GM23338 (cell line): ENCODE measurements around the gene UVSSA. TPM values are rescaled to one million over a fixed set of nuclear protein-coding genes. Genes with fewer than 3 reads are reported as not detected.
A peak's percentile ranks its signal among the peaks of the same experiment; 100 is the strongest.

ENCODE experiments used
- ATAC-seq: fragments of 200-7000 bp; cut with Tn5 transposase; 3 replicates; pipeline ENCODE4 v1.9.1; 2020
- DNase-seq: peaks from one replicate; pipeline ENCODE4 v3.0.0-alpha.2; 2015; ENCODE audit warnings: low spot score
- H2AFZ ChIP-seq: fragments of 200-600 bp; sonication (generic); 2 replicates; pipeline ENCODE4 v1.8.0; 2016; ENCODE audit warnings: antibody characterized with exemption, mild to moderate bottlenecking, moderate library complexity
- H3F3A ChIP-seq: fragments of 200-600 bp; sonication (generic); replicated peaks from 2 replicates; pipeline ENCODE4 v1.8.0; 2017; ENCODE audit warnings: antibody characterized with exemption, mixed run types, low read depth
- H3K27ac ChIP-seq: fragments of 200-600 bp; sonication (generic); 2 replicates; pipeline ENCODE4 v1.6.1; 2016; ENCODE audit warnings: low read depth
- H3K27me3 ChIP-seq: fragments of 200-600 bp; sonication (generic); 2 replicates; pipeline ENCODE4 v1.8.0; 2016; ENCODE audit warnings: mild to moderate bottlenecking, mixed run types, moderate library complexity; ENCODE audit not compliant: insufficient read depth
- H3K36me3 ChIP-seq: fragments of 200-600 bp; sonication (generic); 2 replicates; pipeline ENCODE4 v1.8.0; 2016; ENCODE audit warnings: mild to moderate bottlenecking; ENCODE audit not compliant: insufficient read depth
- H3K4me1 ChIP-seq: fragments of 200-600 bp; sonication (generic); 2 replicates; pipeline ENCODE4 v1.8.0; 2016; ENCODE audit warnings: mild to moderate bottlenecking, moderate library complexity; ENCODE audit not compliant: insufficient read depth
- H3K4me2 ChIP-seq: fragments of 200-600 bp; sonication (generic); 2 replicates; pipeline ENCODE4 v1.7.1; 2017; ENCODE audit warnings: mixed run types
- H3K4me3 ChIP-seq: fragments of 200-600 bp; sonication (generic); 2 replicates; pipeline ENCODE4 v1.6.1; 2016; ENCODE audit warnings: mixed run types
- H3K79me2 ChIP-seq: fragments of 200-600 bp; sonication (generic); replicated peaks from 2 replicates; pipeline ENCODE4 v1.8.0; 2017; ENCODE audit warnings: mild to moderate bottlenecking; ENCODE audit not compliant: insufficient read depth
- H3K9me2 ChIP-seq: fragments of 200-600 bp; sonication (generic); 2 replicates; pipeline ENCODE4 v1.8.0; 2017; ENCODE audit not compliant: insufficient read depth
- H4K20me1 ChIP-seq: fragments of 200-600 bp; sonication (generic); replicated peaks from 2 replicates; pipeline ENCODE4 v1.8.0; 2017; ENCODE audit warnings: mild to moderate bottlenecking; ENCODE audit not compliant: insufficient read depth
- H3K27ac Mint-ChIP-seq: 2 replicates; pipeline ENCODE4 v1.8.0; 2020; ENCODE audit warnings: inconsistent platforms, mild to moderate bottlenecking, moderate library complexity, mixed read lengths
- H3K27me3 Mint-ChIP-seq: 3 replicates; pipeline ENCODE4 v1.8.0; 2022; ENCODE audit warnings: low read depth, mild to moderate bottlenecking, moderate library complexity, mixed read lengths, inconsistent platforms; ENCODE audit not compliant: insufficient read depth, poor library complexity
- H3K36me3 Mint-ChIP-seq: 3 replicates; pipeline ENCODE4 v1.8.0; 2021; ENCODE audit warnings: low read depth, mild to moderate bottlenecking, inconsistent platforms, moderate library complexity, mixed read lengths
- H3K4me1 Mint-ChIP-seq: 3 replicates; pipeline ENCODE4 v1.8.0; 2020; ENCODE audit warnings: mild to moderate bottlenecking, inconsistent platforms, mixed read lengths
- H3K4me3 Mint-ChIP-seq: 3 replicates; pipeline ENCODE4 v1.8.0; 2021; ENCODE audit warnings: moderate library complexity, mild to moderate bottlenecking, inconsistent platforms, mixed read lengths
- H3K9me3 Mint-ChIP-seq: 3 replicates; pipeline ENCODE4 v1.8.0; 2020; ENCODE audit warnings: moderate library complexity, mild to moderate bottlenecking, inconsistent platforms, mixed read lengths
- EZH2 ChIP-seq: fragments of 200-600 bp; sonication (generic); IDR thresholded peaks from one replicate; pipeline ENCODE4 v1.8.0; 2017; ENCODE audit warnings: antibody characterized with exemption, mild to moderate bottlenecking, low read depth; ENCODE audit not compliant: unreplicated experiment
- EZH2phosphoT487 ChIP-seq: fragments of 200-600 bp; sonication (generic); IDR thresholded peaks from one replicate; pipeline ENCODE4 v1.8.1; 2018; ENCODE audit warnings: antibody characterized with exemption; ENCODE audit not compliant: unreplicated experiment
- POLR2AphosphoS5 ChIP-seq: IDR thresholded peaks from 2 replicates; pipeline ENCODE4 v1.6.1; 2016; ENCODE audit warnings: antibody characterized with exemption, low read depth
- ZNF114 ChIP-seq: fragments of 250-450 bp; sonication (Bioruptor Pico); IDR thresholded peaks from 2 replicates; pipeline ENCODE4 v1.5.0; 2020; ENCODE audit warnings: mild to moderate bottlenecking, moderate library complexity
- ZNF331 ChIP-seq: fragments of 250-450 bp; sonication (Bioruptor Pico); IDR thresholded peaks from 2 replicates; pipeline ENCODE4 v1.5.0; 2020; ENCODE audit warnings: low read depth, mild to moderate bottlenecking, moderate library complexity
- polyA plus RNA-seq: library from polyadenylated mRNA; unstranded; fragments of >200 nt; fragmentation: Nextera tagmentation; extraction: Ambion mirVana; gene quantifications from 2 replicates; pipeline ENCODE4 v1.2.1, GENCODE V29; 2016
- total RNA-seq: library from RNA; depleted of rRNA; stranded (reverse); fragments of >200 nt; shearing (Covaris generic); gene quantifications from 2 replicates; pipeline ENCODE4 v1.2.3, GENCODE V29; 2014
- TF ChIP-seq, protein P1 (sequence below): IDR thresholded peaks from 2 replicates; pipeline ENCODE4 v1.6.1; 2016; ENCODE audit warnings: antibody characterized with exemption
- TF ChIP-seq, protein P2 (sequence below): IDR thresholded peaks from one replicate; pipeline ENCODE4 v1.6.1; 2018; ENCODE audit warnings: antibody characterized with exemption; ENCODE audit not compliant: unreplicated experiment
- TF ChIP-seq, protein P3 (sequence below), 2 experiments: fragments of 200-600 bp in 1 of 2; sonication (generic) in 1 of 2; conservative IDR thresholded peaks; 2 replicates each; pipeline versions ENCODE4 v1.5.1 to v1.6.1; 2016 to 2017; ENCODE audit warnings: antibody characterized with exemption in 2 of 2, low read depth in 2 of 2, mild to moderate bottlenecking in 2 of 2, moderate library complexity in 1 of 2

UVSSA gene
- total and polyA plus RNA-seq, 2 experiments from 2014 or later: 6.5 to 27.7 TPM

DNA sequence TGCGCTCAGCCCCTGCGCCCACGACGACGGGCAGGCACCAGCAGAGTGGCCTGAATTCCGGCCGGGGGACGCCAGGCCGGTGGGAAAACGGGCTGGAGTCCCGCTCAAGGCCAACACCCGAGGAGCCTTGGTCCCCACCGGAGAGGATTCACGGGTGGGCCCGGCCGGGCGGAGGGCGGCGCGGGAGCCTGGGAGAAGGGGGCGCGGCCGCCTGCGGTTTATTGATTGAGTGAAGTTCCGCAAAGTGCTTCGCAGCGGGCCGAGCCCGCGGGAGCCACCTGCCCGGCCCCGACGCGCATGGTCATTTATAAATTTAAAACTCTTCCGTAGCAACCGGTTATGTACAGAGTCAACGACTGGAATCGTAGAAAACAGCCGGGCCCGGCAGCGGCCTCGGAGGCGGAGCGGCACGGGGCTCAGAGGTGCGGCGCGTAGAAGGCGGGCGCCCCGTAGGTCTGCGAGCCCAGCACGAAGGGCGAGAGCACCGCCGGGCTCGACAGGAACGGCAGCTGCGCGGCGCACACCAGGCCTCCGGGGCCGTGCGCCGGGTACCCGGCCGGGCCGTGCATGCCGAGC is 55.6 kb downstream of the UVSSA start:
- 0 out of 2 replicates have a peak, but pooled peaks cover 3% of the 10 kb centered on the region for H3F3A ChIP-seq
- H4K20me1 ChIP-seq: no peaks in the 10 kb centered on the region; the same call in 1 of the 2 replicates
- H3K27me3 ChIP-seq: peaks cover 72% of the 10 kb centered on the region
- H3K9me3 Mint-ChIP-seq: peaks cover 8% of the 10 kb centered on the region; the same call in 2 of the 3 replicates
- no peak overlapping the region for H3K27ac Mint-ChIP-seq
- H3K4me2 ChIP-seq: peak overlapping the region; percentile 68
- no peak overlapping the region for H3K27ac ChIP-seq
- no peaks in the 10 kb centered on the region for H3K79me2 ChIP-seq
- peak; percentile 63 for DNase-seq
- peaks cover 9% of the 10 kb centered on the region for H3K4me1 Mint-ChIP-seq
- no peaks in the 10 kb centered on the region for H3K36me3 ChIP-seq
- peaks cover 9% of the 10 kb centered on the region; the same call in 1 of the 2 replicates for H3K4me1 ChIP-seq
- H3K4me3 ChIP-seq: peak overlapping the region; percentile 49; the same call in 1 of the 2 replicates
- H2AFZ ChIP-seq: no peak overlapping the region
- TF ChIP-seq, protein P1, sequence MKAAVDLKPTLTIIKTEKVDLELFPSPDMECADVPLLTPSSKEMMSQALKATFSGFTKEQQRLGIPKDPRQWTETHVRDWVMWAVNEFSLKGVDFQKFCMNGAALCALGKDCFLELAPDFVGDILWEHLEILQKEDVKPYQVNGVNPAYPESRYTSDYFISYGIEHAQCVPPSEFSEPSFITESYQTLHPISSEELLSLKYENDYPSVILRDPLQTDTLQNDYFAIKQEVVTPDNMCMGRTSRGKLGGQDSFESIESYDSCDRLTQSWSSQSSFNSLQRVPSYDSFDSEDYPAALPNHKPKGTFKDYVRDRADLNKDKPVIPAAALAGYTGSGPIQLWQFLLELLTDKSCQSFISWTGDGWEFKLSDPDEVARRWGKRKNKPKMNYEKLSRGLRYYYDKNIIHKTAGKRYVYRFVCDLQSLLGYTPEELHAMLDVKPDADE: no peak
- TF ChIP-seq, protein P2, sequence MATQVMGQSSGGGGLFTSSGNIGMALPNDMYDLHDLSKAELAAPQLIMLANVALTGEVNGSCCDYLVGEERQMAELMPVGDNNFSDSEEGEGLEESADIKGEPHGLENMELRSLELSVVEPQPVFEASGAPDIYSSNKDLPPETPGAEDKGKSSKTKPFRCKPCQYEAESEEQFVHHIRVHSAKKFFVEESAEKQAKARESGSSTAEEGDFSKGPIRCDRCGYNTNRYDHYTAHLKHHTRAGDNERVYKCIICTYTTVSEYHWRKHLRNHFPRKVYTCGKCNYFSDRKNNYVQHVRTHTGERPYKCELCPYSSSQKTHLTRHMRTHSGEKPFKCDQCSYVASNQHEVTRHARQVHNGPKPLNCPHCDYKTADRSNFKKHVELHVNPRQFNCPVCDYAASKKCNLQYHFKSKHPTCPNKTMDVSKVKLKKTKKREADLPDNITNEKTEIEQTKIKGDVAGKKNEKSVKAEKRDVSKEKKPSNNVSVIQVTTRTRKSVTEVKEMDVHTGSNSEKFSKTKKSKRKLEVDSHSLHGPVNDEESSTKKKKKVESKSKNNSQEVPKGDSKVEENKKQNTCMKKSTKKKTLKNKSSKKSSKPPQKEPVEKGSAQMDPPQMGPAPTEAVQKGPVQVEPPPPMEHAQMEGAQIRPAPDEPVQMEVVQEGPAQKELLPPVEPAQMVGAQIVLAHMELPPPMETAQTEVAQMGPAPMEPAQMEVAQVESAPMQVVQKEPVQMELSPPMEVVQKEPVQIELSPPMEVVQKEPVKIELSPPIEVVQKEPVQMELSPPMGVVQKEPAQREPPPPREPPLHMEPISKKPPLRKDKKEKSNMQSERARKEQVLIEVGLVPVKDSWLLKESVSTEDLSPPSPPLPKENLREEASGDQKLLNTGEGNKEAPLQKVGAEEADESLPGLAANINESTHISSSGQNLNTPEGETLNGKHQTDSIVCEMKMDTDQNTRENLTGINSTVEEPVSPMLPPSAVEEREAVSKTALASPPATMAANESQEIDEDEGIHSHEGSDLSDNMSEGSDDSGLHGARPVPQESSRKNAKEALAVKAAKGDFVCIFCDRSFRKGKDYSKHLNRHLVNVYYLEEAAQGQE: no peak
- TF ChIP-seq EZH2phosphoT487 (peak; percentile 96), ZNF114 (CRISPR knock-in tag) (no peak), EZH2 (peak; percentile 93), ZNF331 (no peak), POLR2AphosphoS5 (no peak)
- peak; percentile 4 for ATAC-seq
- H3K4me3 Mint-ChIP-seq: peak overlapping the region; percentile 42; the same call in 1 of the 3 replicates
- peaks cover 71% of the 10 kb centered on the region for H3K27me3 Mint-ChIP-seq
- H3K9me2 ChIP-seq: no peaks in the 10 kb centered on the region
- H3K36me3 Mint-ChIP-seq: peaks cover 5% of the 10 kb centered on the region; the same call in 2 of the 3 replicates

DNA sequence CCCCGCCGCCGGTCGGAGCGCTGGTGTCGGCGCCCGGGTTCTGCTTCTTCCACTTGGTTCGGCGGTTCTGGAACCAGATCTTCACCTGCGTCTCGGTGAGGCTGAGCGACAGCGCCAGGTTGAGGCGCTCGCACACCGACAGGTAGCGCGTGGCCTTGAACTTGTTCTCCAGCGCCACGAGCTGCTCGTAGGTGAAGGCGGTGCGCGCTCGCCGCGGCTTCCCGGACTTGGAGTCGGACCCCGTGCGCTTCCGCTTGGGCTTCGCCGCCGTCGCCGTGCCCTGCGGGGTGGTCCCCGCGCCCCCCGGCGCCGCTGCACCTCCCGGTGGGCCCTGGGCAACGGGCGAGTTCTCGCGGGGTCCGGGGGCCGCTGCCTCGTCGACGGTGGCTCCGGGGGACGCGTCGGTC is 56.2 kb downstream of the UVSSA start:
- Histone ChIP-seq H3K27me3 (peaks cover 78% of the 10 kb centered on the region), H3K4me1 (peaks cover 11% of the 10 kb centered on the region; the same call in 1 of the 2 replicates), H3K79me2 (no peaks in the 10 kb centered on the region), H3K4me2 (peak overlapping the region; percentile 68), H2AFZ (no peak overlapping the region), H3K9me2 (no peaks in the 10 kb centered on the region), H3F3A (0 out of 2 replicates have a peak, but pooled peaks cover 3% of the 10 kb centered on the region), H3K36me3 (no peaks in the 10 kb centered on the region), H3K4me3 (peak overlapping the region; percentile 49; the same call in 1 of the 2 replicates), H4K20me1 (no peaks in the 10 kb centered on the region; the same call in 1 of the 2 replicates), H3K27ac (no peak overlapping the region)
- no peak for ATAC-seq
- TF ChIP-seq EZH2phosphoT487: peak; percentile 68
- TF ChIP-seq, protein P3, sequence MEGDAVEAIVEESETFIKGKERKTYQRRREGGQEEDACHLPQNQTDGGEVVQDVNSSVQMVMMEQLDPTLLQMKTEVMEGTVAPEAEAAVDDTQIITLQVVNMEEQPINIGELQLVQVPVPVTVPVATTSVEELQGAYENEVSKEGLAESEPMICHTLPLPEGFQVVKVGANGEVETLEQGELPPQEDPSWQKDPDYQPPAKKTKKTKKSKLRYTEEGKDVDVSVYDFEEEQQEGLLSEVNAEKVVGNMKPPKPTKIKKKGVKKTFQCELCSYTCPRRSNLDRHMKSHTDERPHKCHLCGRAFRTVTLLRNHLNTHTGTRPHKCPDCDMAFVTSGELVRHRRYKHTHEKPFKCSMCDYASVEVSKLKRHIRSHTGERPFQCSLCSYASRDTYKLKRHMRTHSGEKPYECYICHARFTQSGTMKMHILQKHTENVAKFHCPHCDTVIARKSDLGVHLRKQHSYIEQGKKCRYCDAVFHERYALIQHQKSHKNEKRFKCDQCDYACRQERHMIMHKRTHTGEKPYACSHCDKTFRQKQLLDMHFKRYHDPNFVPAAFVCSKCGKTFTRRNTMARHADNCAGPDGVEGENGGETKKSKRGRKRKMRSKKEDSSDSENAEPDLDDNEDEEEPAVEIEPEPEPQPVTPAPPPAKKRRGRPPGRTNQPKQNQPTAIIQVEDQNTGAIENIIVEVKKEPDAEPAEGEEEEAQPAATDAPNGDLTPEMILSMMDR (conservative IDR thresholded peaks at IDR 0.05; ENCODE audit: low read depth in 2 of 2): no peak
- peak; percentile 61 for TF ChIP-seq EZH2
- Mint-ChIP-seq H3K4me1 (peaks cover 10% of the 10 kb centered on the region), H3K4me3 (no peak overlapping the region), H3K27me3 (peaks cover 77% of the 10 kb centered on the region), H3K27ac (no peak overlapping the region), H3K9me3 (peaks cover 8% of the 10 kb centered on the region; the same call in 2 of the 3 replicates), H3K36me3 (peaks cover 5% of the 10 kb centered on the region; the same call in 2 of the 3 replicates)
- peak; percentile 67 for DNase-seq
